ENCODE measurements around the gene ALKBH3.
A peak's percentile ranks its signal among the peaks of the same experiment; 100 is the strongest.

The ALKBH3 gene

DNA sequence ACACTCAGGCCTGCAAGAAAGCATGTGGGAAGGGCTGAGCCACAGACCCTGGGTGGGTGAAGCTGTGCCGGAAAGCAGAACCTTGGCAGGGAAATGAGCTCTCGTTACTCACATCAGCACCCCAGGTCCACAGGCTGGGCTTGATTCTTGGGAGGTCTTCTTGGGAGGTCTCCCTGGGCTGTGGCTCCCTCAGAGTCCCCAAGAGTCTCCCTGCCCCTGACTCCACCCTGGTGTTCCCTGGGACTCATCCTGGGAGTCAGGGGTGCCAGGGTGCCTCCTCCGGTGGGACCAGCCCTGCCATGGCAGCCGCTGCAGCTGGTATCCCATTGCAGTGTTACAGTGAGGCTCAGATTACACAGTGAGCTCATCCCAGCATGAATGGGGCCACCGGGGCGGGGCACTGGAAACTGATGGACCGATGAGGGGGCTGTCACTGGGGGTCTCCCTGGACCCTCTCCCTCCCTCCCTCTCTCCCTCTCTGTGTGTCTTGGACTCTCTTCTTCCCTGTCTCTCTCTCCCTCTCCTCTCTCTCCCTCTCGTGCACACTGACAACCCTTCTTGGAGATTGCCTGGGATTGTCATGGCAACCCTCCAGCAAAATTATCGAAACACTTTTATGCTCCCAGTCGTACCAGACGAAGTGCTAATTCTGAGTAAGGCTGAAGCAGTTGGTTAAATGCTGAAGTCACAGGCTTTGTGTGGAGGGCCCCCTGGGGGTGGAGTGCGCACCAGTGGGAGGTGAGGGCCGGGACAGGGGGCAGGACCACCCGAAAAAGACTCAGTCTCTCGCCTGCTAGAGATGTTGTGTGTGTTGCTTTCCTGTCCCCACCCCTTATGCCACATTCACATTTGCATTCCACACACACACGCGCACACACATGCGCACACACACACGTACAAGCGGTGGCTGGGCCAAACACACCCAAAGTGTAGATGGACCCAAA, 53.2 kb downstream of the ALKBH3 start:
- ATAC-seq = no peak
- Mint-ChIP-seq H3K27ac (no peak overlapping the region), H3K9me3 (no peaks in the 10 kb centered on the region), H3K4me3 (no peak overlapping the region), H3K36me3 (ENCODE audit: low read depth) (no peaks in the 10 kb centered on the region), H3K27me3 (peaks cover 11% of the 10 kb centered on the region), H3K4me1 (peaks cover 11% of the 10 kb centered on the region)
- no peak for DNase-seq

DNA sequence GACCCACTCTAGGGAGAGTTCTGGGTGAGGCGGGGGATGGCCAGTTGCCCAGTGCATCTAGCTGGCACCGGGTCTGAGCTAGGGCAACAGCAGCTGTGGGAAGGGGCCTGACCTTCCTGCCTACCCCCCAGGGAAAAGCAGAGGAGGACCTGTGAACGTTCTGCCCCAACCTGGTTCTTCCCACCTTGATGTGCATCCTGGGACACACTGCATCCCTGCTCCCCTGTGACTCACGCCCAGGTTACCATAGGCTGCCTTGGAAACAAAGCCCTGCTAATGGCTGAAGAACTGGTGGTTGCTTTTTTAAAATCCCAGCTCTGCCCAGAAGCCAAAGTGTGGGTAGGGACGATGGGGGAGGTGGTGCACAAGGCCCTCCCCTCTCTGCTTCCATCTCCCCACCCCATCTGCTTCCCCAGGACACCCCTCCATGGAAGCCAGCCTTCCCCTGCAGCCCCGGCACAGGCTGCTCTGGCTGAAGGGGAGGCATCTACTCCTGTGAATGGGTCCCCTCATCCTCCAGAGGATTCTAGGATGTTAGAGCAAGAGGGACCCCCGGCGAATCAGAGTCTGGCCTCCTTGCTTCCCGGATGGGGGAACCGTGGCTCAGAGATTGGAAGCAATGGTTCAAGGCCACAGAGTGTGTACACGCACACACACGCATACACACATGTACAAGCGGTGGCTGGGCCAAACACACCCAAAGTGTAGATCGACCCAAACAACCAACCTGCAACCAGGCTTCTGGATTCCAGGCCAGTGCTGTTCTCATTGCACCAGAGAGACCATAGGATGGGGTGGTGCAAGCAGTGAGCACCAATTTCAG, 54.2 kb downstream of the ALKBH3 start:
- Mint-ChIP-seq H3K9me3 (no peaks in the 10 kb centered on the region), H3K4me1 (peaks cover 11% of the 10 kb centered on the region), H3K27me3 (peaks cover 13% of the 10 kb centered on the region), H3K4me3 (no peak overlapping the region), H3K27ac (no peak overlapping the region), H3K36me3 (ENCODE audit: low read depth) (no peaks in the 10 kb centered on the region)
- DNase-seq (no peak), ATAC-seq (no peak)

DNA sequence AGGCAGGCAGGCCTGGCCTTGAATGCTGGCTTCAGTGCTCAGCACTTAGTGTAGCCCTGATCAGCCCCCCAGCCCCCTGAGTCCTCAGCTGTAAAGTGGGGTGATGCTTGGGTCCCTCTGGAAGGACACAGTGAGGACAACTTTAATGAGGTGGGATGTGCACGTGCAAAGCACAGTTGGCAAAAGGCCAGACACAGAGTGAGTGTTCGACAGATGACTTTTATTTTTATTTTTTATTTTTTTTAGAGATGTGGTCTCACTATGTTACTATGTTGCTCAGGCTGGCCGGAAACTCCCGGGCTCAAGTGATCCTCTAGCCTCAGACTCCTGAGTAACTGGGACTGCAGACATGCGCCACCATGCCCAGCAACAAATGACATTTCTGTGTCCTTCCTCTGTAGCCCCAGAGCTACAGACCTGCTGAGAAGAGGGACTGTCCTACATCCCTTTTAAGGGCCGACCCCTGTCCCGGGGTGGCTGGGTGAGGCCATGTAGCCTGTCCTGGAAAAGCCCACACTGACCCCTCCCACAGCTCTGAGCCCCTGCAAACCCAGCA, 54.9 kb downstream of the ALKBH3 start:
- Mint-ChIP-seq H3K9me3 (no peaks in the 10 kb centered on the region), H3K27ac (no peak overlapping the region), H3K36me3 (ENCODE audit: low read depth) (no peaks in the 10 kb centered on the region), H3K4me3 (no peak overlapping the region), H3K27me3 (peaks cover 16% of the 10 kb centered on the region), H3K4me1 (peaks cover 7% of the 10 kb centered on the region)
- ATAC-seq (no peak), DNase-seq (no peak)

DNA sequence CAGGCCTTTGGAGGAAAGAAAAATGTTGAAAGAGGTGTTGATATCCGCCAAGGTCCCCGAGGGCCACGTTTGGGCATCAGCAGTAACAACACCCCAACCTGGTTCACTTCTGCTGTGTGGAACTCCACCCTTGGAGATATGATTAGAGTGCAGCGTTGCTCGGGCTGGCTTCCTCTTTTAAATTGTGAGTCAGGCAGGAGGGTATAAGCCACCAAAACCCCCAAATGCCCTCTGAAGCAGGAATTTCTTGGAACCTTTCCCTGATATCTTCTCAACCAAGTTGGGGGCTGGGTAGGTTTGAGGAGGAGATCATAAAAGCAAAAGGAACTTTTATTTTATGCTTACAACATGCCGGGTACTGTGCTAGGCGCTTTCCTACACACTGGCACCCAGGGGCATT, 55.4 kb downstream of the ALKBH3 start:
- peaks cover 22% of the 10 kb centered on the region for H3K27me3 Mint-ChIP-seq
- no peaks in the 10 kb centered on the region for H3K36me3 Mint-ChIP-seq (ENCODE audit: low read depth)
- DNase-seq (no peak), ATAC-seq (no peak)
- no peak overlapping the region for H3K27ac Mint-ChIP-seq
- H3K4me3 Mint-ChIP-seq = no peak overlapping the region
- peaks cover 2% of the 10 kb centered on the region for H3K4me1 Mint-ChIP-seq
- no peaks in the 10 kb centered on the region for H3K9me3 Mint-ChIP-seq

DNA sequence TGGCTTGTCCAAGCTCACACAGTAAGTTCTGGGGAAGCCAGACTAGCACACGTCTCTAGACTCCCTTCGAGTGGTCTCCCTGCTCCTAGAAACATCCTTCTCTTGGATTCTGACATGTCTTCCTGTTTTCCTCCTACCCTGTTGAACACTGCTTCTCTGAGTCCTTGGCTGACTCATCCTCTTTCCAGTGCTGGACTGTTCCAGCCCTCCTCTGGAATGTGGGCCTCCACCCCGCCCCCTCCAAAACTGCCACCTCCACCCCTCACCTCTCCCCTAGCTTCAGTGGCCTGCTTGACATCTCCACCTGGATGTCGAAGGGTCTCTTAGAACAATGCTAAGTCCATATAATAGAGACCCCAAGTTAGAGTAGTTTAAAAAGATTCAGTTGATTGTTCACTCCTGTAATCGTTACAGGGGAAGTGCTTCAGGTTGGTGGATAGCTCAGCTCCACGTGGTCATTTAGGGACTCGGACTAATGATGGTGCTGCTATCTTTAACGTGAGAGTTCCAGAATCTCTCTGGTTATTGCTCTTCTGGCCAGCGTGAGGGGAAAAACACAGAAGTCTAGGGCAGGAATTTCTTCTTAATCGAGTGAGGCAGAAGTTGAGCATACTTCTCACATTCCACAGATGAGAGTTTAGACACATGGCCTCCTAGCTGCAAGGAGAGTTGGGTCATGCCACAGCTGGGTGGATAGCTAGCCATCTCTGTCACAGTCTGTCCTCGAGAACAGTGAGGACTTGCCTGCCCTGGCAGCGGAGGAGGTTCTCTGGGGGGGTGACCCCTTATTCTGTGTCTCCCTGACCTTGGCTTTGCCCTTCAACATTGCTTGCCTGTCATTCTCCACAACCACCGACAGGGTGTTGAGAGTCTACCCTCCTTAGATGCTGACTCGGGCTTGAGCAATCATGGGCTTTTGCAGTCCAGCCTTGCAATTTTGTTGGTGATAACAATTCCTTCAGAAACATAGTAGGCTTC, 57.1 kb downstream of the ALKBH3 start:
- peaks cover 5% of the 10 kb centered on the region for H3K4me1 Mint-ChIP-seq
- H3K9me3 Mint-ChIP-seq = no peaks in the 10 kb centered on the region
- DNase-seq (no peak), ATAC-seq (no peak)
- H3K36me3 Mint-ChIP-seq (ENCODE audit: low read depth) = no peaks in the 10 kb centered on the region
- no peak overlapping the region for H3K27ac Mint-ChIP-seq
- H3K27me3 Mint-ChIP-seq = peaks cover 31% of the 10 kb centered on the region
- no peak overlapping the region for H3K4me3 Mint-ChIP-seq

DNA sequence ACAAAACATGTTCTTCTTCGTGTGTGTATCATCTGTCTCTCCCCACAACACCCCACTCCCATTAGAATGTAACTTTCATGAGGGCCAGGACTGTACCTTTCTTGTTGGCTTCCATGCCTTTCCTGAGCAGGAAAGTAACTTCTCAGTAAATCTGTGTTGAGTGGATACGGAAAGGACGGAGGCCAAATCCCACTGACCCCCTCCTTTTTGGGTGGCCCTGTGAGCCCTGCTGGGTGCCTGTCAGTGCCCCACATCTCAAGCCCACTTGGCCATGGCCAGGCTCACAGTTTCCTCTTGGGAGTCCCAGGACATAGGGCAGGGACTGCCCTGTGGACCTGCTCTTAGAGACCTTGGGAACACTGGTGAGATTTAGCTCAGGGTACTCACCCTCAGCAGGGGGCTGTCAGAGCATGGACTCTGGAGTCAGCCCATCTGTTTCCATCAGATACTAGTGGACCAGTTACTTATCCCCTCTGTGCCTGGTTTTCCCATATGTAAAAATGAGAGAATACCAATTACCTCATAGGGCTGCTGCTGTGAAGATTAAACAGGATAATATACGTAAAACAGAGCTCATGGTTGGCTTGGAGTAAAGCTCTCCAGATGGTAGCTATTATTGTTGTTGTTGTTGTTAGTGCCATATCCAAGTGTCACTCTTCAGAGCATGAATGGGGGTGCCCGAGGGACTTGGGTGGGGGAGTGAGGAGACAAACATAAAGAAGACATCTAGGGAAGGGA, 60.8 kb downstream of the ALKBH3 start:
- H3K4me1 Mint-ChIP-seq = peaks cover 16% of the 10 kb centered on the region
- DNase-seq = no peak
- no peak overlapping the region for H3K27ac Mint-ChIP-seq
- H3K36me3 Mint-ChIP-seq (ENCODE audit: low read depth) = no peaks in the 10 kb centered on the region
- H3K27me3 Mint-ChIP-seq = peaks cover 57% of the 10 kb centered on the region
- H3K4me3 Mint-ChIP-seq = peak overlapping the region; percentile 77
- ATAC-seq = no peak
- no peaks in the 10 kb centered on the region for H3K9me3 Mint-ChIP-seq

DNA sequence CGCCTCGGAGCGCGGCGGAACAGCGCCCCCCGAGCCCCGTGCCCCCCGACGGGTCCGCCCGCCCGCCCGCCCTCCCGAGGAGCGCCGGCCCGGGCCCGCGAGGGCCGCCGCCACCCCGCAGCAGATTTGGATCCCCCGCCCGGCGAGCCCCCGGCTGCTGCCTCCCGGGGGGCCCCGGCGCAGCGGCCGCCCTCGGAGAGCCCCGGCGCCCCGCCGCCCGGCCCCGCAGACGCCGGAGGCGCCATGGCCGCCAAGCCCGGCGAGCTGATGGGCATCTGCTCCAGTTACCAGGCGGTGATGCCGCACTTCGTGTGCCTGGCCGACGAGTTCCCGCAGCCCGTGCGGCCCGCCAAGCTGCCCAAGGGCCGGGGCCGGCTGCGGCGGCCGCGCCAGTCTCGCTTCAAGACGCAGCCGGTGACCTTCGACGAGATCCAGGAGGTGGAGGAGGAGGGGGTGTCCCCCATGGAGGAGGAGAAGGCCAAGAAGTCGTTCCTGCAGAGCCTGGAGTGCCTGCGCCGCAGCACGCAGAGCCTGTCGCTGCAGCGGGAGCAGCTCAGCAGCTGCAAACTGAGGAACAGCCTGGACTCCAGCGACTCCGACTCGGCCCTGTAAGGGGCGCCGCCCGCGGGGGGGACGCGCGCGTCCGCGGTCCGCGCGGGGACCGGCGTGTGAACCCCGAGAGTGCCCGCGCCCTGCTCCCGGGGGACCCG, 62.2 kb downstream of the ALKBH3 start:
- Mint-ChIP-seq H3K36me3 (ENCODE audit: low read depth) (no peaks in the 10 kb centered on the region), H3K27ac (no peak overlapping the region), H3K27me3 (peaks cover 67% of the 10 kb centered on the region), H3K4me3 (peak overlapping the region; percentile 57), H3K4me1 (peaks cover 16% of the 10 kb centered on the region), H3K9me3 (no peaks in the 10 kb centered on the region)
- DNase-seq (peak; percentile 5), ATAC-seq (no peak)

DNA sequence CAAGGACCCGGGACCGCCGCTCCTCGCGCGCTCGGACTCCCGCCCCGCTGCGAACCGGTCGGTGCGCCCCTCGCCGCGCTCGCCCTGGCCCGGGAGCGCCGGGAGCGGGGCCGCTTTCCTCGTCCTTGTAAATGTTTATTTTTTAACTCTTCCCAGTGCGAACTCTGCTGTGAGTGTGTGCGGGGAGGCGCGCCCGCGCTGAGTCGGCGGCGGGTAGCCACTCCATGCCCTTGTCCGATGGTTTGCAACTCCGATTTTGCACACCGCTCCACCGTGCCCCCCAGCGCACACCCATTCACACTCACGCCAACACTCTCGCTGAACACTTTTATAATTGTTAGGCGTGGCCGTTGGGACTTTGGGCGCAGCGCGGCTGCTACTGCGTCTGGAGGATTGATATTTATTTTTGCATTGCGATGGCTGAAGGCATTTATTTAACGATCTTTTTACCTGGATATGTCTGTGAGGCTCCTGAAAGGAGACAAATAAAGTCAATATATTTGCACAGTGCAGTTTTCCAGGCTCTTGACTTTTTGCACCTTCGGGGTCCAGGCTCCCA, 62.8 kb downstream of the ALKBH3 start:
- Mint-ChIP-seq H3K4me1 (peaks cover 16% of the 10 kb centered on the region), H3K27me3 (peaks cover 64% of the 10 kb centered on the region), H3K36me3 (ENCODE audit: low read depth) (no peaks in the 10 kb centered on the region), H3K9me3 (no peaks in the 10 kb centered on the region), H3K4me3 (peak overlapping the region; percentile 80), H3K27ac (no peak overlapping the region)
- ATAC-seq (no peak), DNase-seq (no peak)

DNA sequence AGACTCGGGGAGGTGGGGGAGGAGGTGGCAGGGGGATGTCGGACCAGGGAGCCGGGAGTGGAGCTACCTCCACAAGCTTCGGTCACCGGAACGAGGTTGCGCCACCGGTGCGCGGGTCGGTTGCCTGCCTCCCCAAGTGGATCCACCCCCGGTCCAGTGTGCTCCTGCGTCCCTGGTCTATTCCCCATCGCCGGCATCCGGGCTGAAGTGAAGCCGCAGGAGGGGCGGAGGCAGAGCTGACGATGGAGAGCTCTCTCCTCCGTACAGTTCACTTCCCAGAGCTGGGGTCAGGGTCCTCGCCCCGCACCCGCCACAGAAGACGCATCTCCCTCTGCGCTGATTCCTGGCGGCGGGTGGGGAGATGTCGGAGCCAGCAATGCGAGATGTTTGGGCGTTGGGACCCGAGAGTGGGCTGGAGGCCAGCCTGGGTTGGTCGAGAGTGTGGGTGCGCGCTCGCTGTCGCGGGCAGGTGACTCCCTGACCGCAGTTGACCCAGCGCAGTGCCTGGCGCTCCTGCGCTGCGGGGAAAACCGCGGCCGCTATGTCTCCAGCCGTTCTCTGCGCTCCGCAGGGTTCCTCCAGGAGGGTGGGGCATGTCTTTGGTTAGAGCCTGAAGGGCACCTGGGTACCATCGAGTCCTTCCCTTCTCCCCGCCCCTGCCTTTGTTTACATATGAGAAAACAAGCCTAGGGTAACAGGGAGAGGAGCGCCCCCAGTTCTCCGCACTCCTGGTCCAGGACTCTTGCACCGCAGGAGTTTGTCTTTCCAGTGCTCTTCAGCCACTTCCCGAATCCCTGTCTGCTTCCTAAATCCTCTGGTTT, 63.5 kb downstream of the ALKBH3 start:
- ATAC-seq (peak; percentile 71), DNase-seq (peak; percentile 51)
- Mint-ChIP-seq H3K4me1 (peaks cover 16% of the 10 kb centered on the region), H3K36me3 (ENCODE audit: low read depth) (no peaks in the 10 kb centered on the region), H3K4me3 (peak overlapping the region; percentile 58), H3K27ac (no peak overlapping the region), H3K9me3 (no peaks in the 10 kb centered on the region), H3K27me3 (peaks cover 64% of the 10 kb centered on the region)

DNA sequence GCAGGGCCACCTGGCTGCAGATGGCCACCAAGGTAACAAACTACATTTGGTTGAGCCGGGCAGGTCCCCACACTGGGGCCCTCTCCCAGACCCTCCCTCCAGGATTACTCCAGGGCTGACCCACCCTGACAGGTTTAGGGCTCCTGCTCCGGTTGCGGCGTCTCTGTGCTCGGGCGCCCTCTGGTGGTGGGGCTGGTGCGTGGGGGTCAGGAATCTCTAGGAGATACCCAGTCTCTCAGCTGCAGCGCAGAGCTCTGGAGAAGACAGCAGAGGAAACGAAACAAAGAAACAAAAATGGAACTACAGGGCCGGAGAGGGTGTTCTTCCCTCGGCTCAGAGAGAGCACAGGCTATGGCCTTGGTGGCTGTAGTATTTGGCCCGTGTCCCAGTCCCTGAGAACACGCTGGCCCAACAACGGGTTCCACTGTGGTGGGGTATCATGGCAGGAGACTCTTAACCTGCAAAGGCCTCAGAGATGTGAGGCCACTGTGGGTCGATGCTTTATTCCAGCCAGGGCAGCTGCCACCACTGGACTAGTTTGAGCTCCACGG, 64.2 kb downstream of the ALKBH3 start:
- Mint-ChIP-seq H3K4me3 (peak overlapping the region; percentile 58), H3K27ac (no peak overlapping the region), H3K4me1 (peaks cover 16% of the 10 kb centered on the region), H3K27me3 (peaks cover 64% of the 10 kb centered on the region), H3K36me3 (ENCODE audit: low read depth) (no peaks in the 10 kb centered on the region), H3K9me3 (no peaks in the 10 kb centered on the region)
- DNase-seq (peak; percentile 84), ATAC-seq (peak; percentile 63)

DNA sequence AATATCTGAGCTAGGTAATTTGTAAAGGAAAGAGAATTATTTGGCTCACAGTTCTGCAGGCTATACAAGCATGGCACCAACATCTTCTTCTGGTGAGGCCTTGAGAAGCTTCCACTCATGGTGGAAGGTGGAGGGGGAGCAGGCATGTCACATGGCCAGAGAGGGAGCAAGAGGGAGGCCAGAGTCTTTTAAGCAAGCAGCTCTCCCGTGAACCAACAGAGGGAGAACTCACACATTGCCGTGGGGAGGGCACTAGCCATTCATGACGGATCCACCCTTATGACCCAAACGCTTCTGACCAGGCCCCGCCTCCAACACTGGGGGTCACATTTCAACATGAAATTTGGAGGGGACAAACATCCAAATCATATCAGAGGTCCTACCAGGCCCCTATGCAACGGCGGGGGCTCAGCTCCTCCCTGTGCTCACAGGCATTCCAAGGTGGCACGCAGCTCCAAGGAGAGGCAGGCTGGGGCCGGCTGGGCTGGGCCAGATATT, 66.4 kb downstream of the ALKBH3 start:
- peaks cover 11% of the 10 kb centered on the region for H3K4me1 Mint-ChIP-seq
- no peaks in the 10 kb centered on the region for H3K36me3 Mint-ChIP-seq (ENCODE audit: low read depth)
- no peaks in the 10 kb centered on the region for H3K9me3 Mint-ChIP-seq
- H3K27me3 Mint-ChIP-seq = peaks cover 49% of the 10 kb centered on the region
- ATAC-seq (no peak), DNase-seq (no peak)
- no peak overlapping the region for H3K27ac Mint-ChIP-seq
- H3K4me3 Mint-ChIP-seq = no peak overlapping the region

DNA sequence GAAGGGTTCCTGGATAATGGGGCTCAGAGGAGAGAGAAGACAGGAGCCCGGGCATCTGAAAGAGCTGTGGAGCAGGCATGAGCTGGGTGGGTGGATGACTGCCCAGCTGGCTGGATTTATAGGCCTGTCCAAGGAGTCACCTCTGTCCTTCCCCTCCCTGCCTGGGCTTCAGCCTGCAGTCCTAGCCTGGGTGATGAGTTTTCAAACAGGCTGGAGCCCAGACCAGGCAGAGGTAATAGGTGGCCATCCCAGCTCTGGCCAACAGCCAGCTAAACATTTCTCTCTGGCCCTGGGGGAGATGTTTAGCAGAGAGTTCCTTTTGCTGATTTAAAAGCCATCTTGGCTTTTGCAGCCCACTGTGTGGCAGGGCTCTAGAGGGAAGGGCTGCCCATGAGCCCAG, 67.2 kb downstream of the ALKBH3 start:
- Mint-ChIP-seq H3K27me3 (peaks cover 57% of the 10 kb centered on the region), H3K4me1 (peaks cover 11% of the 10 kb centered on the region), H3K36me3 (ENCODE audit: low read depth) (no peaks in the 10 kb centered on the region), H3K4me3 (no peak overlapping the region), H3K27ac (no peak overlapping the region), H3K9me3 (no peaks in the 10 kb centered on the region)
- no peak for ATAC-seq
- no peak for DNase-seq
